Nephron progenitor cell (in vitro differentiated cells): ENCODE data around the gene SH3BP5.

Experiments
- DNase-seq: peaks from one replicate; pipeline ENCODE4 v3.0.0; 2021
- H3K27ac Mint-ChIP-seq: 2 replicates; pipeline ENCODE4 v1.8.0; 2021; ENCODE audit warnings: mild to moderate bottlenecking, moderate library complexity, mixed read lengths
- H3K27me3 Mint-ChIP-seq: 2 replicates; pipeline ENCODE4 v1.8.0; 2021; ENCODE audit warnings: mild to moderate bottlenecking, low read depth, mixed read lengths; ENCODE audit not compliant: poor library complexity
- H3K36me3 Mint-ChIP-seq: 2 replicates; pipeline ENCODE4 v1.8.0; 2021; ENCODE audit warnings: low read depth, mixed read lengths
- H3K4me1 Mint-ChIP-seq: 2 replicates; pipeline ENCODE4 v1.8.0; 2021; ENCODE audit warnings: mixed read lengths
- H3K4me3 Mint-ChIP-seq: 2 replicates; pipeline ENCODE4 v1.8.0; 2021; ENCODE audit warnings: mild to moderate bottlenecking, moderate library complexity, mixed read lengths
- H3K9me3 Mint-ChIP-seq: 2 replicates; pipeline ENCODE4 v1.8.0; 2021; ENCODE audit warnings: mild to moderate bottlenecking, moderate library complexity, mixed read lengths
- TF ChIP-seq, protein P1 (sequence below): fragments of 200-600 bp; sonication (generic); IDR thresholded peaks from 2 replicates; pipeline ENCODE4 v1.5.0; 2021; ENCODE audit warnings: antibody characterized with exemption

SH3BP5 gene

DNA sequence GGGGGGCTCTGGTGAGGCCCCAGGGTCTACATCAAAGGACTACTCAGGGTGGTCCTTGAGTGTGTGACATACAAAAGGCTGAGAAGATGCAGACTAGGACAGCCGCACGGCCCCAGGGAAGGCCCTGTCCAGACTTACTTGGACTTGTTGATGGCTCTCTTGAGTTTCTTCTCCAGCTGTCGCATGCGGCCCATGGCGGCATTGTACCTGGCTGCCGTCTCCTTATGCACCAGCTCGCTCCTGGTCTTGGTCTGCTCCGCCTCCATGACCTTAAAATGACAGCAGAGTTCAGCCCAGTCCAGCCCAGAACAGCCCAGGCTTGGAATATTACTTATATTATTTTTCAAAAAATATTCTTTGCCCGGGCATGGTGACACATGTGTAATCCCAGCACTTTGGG, 70.4 kb downstream of the SH3BP5 start:
- peaks cover 44% of the 10 kb centered on the region for H3K36me3 Mint-ChIP-seq
- H3K27me3 Mint-ChIP-seq = no peaks in the 10 kb centered on the region
- peaks cover 12% of the 10 kb centered on the region for H3K4me1 Mint-ChIP-seq
- H3K4me3 Mint-ChIP-seq = no peak overlapping the region
- TF ChIP-seq, protein P1, sequence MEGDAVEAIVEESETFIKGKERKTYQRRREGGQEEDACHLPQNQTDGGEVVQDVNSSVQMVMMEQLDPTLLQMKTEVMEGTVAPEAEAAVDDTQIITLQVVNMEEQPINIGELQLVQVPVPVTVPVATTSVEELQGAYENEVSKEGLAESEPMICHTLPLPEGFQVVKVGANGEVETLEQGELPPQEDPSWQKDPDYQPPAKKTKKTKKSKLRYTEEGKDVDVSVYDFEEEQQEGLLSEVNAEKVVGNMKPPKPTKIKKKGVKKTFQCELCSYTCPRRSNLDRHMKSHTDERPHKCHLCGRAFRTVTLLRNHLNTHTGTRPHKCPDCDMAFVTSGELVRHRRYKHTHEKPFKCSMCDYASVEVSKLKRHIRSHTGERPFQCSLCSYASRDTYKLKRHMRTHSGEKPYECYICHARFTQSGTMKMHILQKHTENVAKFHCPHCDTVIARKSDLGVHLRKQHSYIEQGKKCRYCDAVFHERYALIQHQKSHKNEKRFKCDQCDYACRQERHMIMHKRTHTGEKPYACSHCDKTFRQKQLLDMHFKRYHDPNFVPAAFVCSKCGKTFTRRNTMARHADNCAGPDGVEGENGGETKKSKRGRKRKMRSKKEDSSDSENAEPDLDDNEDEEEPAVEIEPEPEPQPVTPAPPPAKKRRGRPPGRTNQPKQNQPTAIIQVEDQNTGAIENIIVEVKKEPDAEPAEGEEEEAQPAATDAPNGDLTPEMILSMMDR = no peak
- H3K27ac Mint-ChIP-seq = no peak overlapping the region
- H3K9me3 Mint-ChIP-seq = no peaks in the 10 kb centered on the region
- no peak for DNase-seq

DNA sequence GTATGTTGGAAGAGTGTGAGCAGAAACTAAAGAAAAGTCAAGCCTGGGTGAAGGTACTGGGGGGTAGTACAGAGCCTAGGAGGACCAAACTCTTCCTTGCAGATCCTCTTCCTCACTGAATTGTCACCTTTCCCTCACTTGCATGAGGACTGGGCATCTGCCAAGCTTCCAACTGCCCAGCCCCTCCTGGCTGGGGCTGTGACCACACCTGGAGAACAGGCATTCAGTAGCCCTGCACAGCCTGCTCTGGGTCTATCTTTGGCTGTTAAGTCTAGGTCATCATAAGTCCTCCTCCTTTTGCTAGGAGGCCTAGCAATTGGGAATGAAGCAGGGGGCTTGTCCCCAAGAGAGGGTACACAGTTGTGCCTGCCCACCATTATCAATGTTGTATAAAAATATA, 71.1 kb downstream of the SH3BP5 start:
- no peaks in the 10 kb centered on the region for H3K27me3 Mint-ChIP-seq
- H3K36me3 Mint-ChIP-seq = peaks cover 48% of the 10 kb centered on the region
- DNase-seq = no peak
- no peaks in the 10 kb centered on the region for H3K9me3 Mint-ChIP-seq
- H3K4me3 Mint-ChIP-seq = no peak overlapping the region
- H3K27ac Mint-ChIP-seq = no peak overlapping the region
- peaks cover 5% of the 10 kb centered on the region for H3K4me1 Mint-ChIP-seq
- TF ChIP-seq, protein P1 = no peak

DNA sequence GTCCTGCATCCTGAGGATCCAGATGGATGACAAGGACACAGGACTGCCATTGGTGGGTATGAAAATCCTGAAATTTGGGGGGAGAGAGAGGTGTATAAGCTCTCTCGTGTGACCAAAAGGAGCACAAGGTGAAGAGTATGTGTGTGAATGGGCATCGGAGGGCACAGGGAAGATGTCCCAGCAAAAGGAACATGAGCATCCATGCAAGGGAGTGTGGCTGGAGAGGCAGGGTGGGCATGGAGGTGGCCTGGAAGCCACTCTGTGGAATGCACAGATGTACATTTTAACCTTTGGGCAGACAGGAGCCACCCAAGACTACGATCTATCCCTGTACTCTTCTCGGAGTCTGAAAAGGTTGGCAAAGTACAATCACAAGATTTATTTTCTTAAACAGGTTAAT, 71.9 kb downstream of the SH3BP5 start:
- Mint-ChIP-seq H3K27ac (peak overlapping the region; percentile 71), H3K27me3 (no peaks in the 10 kb centered on the region), H3K4me3 (no peak overlapping the region), H3K9me3 (no peaks in the 10 kb centered on the region), H3K36me3 (peaks cover 55% of the 10 kb centered on the region), H3K4me1 (peaks cover 4% of the 10 kb centered on the region)
- TF ChIP-seq, protein P1 = no peak
- no peak for DNase-seq

DNA sequence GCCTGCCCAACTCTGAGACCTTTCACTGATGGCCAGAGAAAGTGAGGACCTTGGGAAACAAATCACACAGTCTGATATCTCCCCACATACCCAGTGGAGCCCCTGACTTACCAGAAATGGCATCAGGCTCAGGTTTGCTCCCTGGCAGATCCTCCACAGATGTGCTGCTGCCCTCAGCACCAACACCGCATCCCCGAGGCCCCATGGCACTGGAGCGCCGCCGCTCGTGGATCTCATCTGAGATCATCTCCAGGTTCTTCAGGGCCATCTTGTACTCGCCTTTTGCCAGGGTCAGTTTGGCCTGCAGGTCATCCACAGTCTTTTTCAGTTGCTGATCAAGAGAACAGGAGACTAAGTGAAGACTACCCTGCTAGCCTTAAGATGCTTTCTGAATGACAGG, 73.7 kb downstream of the SH3BP5 start:
- Mint-ChIP-seq H3K27me3 (no peaks in the 10 kb centered on the region), H3K4me3 (no peak overlapping the region), H3K9me3 (no peaks in the 10 kb centered on the region), H3K36me3 (peaks cover 61% of the 10 kb centered on the region), H3K27ac (peak overlapping the region; percentile 81), H3K4me1 (no peaks in the 10 kb centered on the region)
- no peak for DNase-seq
- TF ChIP-seq, protein P1 = no peak

DNA sequence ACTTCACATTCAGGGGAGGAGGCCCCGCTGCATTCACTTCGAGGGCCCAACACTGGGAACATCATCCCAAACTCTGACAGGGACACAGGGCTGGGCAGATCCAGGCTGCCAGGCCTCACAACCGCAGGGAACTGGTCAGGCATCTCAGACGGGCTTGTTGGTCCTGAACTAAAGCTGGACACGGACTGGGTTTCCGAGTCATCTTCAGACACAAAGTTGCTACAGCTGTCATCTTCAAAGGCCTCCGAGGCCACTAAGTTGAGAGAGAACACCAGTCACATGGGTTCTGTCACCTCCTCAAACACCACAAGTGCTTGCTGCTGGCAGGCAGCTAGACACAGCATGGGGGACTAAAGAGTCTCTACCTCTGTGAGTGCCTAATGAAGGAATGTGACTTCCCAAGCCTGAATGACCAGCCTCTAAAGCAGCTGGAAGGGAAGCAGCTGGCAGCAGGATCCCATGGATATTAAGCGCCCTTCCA, 75.5 kb downstream of the SH3BP5 start:
- peaks cover 74% of the 10 kb centered on the region for H3K36me3 Mint-ChIP-seq
- H3K4me3 Mint-ChIP-seq = no peak overlapping the region
- no peak for DNase-seq
- H3K9me3 Mint-ChIP-seq = no peaks in the 10 kb centered on the region
- H3K4me1 Mint-ChIP-seq = no peaks in the 10 kb centered on the region
- no peaks in the 10 kb centered on the region for H3K27me3 Mint-ChIP-seq
- TF ChIP-seq, protein P1 = no peak
- peak overlapping the region; percentile 45 for H3K27ac Mint-ChIP-seq

DNA sequence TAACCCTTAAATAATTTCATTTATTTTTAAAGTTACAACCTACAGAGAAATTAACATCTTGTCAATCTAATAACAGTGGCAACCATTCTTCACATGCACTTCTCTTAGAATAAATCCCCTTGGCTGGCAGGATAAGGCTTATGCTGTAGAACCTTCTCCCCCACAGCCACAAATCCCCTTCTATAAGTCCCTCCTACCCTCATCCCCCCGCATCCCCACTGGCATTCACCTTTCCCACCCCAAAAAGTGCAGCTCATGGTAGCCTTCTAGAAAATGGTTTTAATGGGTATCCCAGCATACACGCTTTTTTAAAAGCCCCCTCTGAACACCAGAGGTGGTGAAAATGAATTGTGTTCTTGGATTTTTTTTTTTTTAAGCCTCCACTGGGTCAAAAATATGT, 77.2 kb downstream of the SH3BP5 start:
- DNase-seq = no peak
- Mint-ChIP-seq H3K4me3 (no peak overlapping the region), H3K27me3 (no peaks in the 10 kb centered on the region), H3K9me3 (no peaks in the 10 kb centered on the region), H3K36me3 (peaks cover 74% of the 10 kb centered on the region), H3K27ac (peak overlapping the region; percentile 88), H3K4me1 (no peaks in the 10 kb centered on the region)
- TF ChIP-seq, protein P1 = no peak
